Stimulated activated CD8-positive, alpha-beta memory T cell treated with anti-CD3 and anti-CD28 coated beads, Interleukin-7, amount 100 ng/mL, for 1 hour (primary cell): Measurements from ENCODE around the gene CLEC16A.
"Not testable (repeated sequence)": the region's sequence is repeated elsewhere in the genome, so short reads cannot be mapped to it uniquely, and the experiment has no call there.

ENCODE experiments used
- DNase-seq, 2 donors: peaks; one replicate each; pipeline ENCODE4 v3.0.0-alpha.2; 2020; ENCODE audit warnings: low read depth in 2 of 2

Gene CLEC16A

DNA sequence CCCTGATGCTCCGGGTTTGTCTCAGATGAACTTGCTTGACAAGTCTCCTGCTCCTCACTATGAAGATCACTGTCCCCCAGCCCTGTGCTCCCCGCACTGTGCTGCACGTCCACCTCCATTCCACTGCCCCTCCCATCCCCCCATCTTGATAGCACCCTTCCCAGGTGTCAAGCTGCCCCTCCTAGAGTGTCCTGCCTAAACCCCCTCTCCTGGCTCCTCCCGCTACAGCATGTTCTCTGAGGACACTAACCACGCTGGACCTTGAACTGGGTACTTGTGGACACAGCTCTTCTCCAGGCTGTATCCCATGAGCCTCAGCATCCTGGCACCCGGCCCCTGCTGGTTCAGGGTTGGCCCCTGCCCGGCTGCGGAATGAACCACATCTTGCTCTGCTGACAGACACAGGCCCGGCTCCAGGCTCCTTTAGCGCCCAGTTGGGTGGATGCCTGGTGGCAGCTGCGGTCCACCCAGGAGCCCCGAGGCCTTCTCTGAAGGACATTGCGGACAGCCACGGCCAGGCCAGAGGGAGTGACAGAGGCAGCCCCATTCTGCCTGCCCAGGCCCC lies 20.6 kb upstream of the CLEC16A start:
- DNase-seq, result no peak

DNA sequence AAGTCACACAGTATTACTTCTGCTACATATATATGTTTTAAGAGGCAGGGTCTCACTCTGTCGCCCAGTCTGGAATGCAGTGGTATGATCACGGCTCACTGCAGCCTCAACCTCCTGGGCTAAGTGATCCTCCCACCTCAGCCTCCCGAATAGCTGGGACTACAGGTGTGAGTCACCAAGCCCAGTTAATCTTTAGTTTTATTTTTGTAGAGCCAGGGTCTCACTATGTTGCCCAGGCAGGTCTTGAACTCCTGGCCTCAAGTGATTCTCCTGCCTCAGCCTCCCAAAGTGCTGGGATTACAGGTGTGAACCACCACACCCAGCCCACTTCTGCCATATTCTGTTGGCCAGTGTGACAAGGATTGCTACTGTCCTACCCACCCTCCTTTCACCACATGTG lies 19.1 kb upstream of the CLEC16A start:
- DNase-seq, result not testable (repeated sequence)

DNA sequence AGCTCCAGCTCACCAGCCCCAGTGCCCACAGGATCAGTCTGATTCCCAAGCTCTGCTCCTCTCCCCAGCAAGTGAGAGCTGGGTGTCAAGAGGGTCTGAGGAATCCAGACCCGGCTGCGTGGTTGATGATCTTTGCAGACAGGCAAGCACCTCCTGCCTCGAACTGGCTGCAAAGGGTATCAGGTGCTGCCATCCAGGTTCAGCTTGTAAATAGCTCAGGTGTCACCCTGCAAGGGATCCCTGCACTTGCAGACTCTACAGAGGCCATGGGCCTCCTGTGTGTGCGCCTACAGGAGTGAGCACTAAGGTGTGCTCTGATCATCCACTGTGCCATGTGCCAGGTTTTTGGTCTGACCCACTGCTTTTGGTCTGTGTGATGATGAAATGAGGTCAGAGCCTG lies 18.3 kb upstream of the CLEC16A start:
- DNase-seq, result no peak

DNA sequence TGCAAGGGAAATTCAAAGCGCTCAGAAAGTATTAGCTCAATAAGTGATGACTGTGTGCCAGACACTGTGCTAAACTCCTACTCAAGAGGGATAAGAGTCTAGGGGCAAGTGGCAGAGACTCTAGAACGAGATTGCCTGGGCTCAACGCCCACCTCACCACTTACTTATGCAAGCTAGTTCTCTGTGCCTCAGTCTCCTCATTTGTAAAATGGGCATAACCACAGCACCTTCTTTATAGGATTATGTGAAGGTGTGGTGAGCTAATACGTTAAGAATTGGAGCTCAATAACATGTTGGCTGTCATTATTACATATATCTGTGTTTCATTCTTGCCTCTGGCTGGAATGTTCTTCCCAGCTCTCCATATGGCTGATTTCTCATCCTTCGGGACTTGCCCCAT lies 17.5 kb upstream of the CLEC16A start:
- no peak for DNase-seq

DNA sequence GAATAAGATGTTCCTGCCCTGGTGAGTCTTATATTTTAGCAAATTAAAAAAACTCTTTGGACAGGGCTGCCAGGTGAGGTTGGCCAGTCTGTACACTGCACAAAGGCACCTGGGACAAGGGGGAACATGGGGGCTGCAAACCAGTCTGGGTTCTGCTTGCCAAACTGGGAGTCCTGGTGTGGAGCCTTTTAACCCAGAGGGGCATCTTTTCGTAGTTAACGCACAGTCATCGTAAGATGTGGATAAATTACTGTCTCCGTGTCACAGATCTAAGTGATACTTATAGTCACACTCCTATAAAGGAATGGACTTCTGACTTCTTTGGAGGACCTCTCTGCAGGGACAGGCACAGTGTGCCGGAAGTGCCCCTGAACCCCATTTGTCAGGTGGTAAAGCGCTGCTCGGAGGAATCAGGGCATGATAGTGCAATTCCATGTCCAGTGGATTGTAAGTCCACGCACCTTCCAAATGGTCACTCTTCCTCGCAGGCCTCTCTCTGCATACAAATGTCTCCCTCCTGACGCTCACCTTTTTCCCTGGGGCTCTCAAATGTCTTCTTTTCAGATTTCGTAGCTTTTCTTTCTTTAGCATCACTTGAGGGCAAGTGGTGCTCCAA lies 16.8 kb upstream of the CLEC16A start:
- no peak for DNase-seq

DNA sequence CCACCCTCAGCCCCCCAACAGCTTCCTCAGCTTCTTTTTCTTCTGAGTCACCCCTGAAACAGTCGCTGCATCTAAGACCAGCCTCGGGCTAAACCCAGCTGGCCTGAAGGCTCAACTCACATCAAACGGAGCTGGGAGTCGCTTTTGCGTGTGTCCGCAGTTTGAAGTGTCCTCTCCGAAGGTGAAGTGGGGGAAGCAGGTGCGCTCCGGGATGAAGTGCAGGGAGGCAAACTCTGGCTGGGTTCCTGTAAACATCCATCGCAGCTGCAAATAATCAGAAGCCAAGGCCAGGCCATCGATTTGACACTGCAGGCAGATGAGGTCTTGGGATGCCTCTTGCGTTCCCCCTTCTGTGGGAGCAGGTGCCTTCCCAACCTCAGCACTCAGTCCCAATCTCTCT lies 15.3 kb upstream of the CLEC16A start:
- DNase-seq, result not testable (repeated sequence)

- no peak for DNase-seq
Observed at GRCh38 chr16:10929853-10930754, 14.3 kb upstream of the CLEC16A start.

DNA sequence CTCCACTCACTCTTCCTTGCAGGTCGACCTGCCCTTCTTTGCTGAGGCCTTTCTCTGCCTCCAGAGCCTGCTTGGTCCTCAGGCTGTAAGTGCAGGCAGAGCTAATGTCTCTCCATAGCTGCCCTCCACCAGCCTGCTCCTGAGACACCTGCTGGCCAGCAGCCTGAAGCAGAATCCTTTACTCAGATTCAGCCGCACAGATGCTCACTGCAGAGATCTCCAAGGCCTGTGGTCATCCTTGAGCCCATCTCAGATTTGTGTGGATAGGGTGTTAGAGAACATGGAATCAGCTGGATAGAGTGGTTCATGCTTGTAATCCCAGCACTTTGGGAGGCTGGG lies 13.6 kb upstream of the CLEC16A start:
- DNase-seq, result no peak

GRCh38 chr16:10931134-10931533 lies 13.2 kb upstream of the CLEC16A start:
- no peak for DNase-seq

DNA sequence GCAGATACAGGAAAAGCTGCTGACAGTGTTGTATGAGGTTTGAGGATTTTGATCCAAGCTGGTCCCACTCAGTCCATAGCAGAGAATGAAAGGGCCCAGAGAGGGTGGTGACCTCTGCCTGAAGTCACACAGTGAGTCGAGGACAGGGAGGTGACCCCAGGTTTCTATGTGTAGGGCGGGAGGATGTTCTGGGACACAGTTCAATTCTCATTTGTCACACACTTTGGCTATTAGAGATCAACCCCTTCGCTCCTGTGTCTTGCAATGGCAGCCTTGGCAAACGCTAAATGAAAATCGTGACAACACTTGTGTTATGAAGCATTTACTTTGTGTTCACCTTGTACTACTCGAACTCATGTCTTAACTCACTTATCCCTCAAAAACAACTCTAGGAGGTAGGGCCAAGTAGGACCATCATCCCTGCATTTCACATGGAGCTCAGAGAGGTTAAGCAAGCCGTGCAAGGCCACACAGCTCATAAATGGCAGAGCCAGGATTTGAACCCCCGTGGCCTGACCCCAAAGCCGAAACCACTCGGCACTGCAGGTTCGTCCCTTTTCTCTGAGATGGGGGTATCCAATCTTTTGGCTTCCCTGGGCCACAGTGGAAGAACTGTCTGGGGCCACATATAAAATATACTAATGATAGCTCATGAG lies 12.3 kb upstream of the CLEC16A start:
- DNase-seq, result no peak

DNA sequence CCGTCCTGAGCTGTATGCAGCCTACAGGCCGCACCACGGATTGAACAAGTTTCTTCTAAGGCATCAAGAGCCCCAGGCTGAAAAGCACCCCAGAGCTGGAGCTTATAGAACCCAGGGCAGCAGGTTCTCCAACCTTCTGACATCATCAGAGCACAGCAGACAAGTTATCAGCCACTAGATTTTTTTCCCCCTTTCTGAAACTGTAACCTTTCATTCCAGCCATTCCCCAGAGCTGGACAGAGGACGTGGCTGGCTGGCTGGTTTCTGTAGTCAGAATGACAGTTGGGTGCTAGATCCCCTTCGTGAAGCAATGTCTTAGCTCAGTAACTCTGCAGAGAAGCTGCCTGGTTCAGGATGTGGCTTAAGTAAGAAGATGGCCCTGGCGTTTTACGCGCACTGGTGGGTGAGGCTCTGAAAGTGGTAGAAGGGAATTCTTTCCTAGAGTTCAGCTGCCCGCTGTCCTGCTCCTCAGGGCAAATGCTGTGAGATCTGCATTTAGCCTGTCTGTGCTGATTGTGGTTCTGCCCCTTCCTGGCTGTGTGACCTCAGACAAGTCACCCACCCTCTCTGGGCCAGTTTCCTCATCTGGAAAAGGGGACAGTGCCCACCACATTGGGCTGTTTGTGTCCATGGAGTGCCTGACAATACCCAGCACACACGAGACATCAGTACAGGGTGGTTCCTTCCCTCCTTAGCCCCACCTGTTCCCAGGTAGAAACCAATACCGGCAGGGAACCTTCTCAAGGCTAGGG lies 11.2 kb upstream of the CLEC16A start:
- DNase-seq, result no peak

- DNase-seq, result no peak
Observed at GRCh38 chr16:10933865-10934264, 10.5 kb upstream of the CLEC16A start.

- DNase-seq, result no peak
Observed at GRCh38 chr16:10934325-10935107, 9.8 kb upstream of the CLEC16A start.

GRCh38 chr16:10935226-10935915 lies 9.0 kb upstream of the CLEC16A start:
- DNase-seq, result no peak

DNA sequence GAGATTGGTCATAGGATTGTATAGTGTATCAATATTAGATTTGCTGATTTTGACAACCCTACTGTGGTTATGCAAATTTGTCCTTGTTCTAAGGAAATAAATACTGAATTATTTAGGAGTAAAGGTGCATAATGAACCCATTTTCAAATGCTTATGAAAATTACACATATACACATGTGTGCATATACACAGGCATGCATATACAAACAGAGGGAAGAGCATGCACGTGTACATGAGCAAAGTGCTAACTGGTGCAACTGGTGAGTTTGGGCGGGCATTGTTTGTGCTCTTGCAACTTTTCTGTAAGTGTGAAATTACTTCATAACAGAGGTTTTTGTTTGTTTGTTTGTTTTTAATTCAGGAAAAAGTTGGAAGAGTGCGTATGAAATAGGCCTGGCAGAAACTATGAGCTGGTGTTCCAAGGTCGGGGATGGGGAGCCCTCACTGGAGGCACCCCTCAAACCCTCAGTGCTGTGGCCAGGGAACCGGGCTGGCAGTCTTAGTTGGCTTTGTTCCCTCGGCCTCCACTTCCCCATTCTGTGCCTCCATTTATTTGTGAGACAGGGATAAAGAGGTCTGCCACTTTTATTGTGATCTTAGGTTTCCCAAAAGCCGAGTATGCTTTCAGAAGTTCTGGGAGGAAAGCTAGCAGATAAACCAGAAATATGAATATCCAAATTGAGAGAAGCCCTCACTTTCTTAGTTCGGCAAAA lies 7.9 kb upstream of the CLEC16A start:
- DNase-seq, result no peak

- no peak for DNase-seq
Observed at GRCh38 chr16:10937068-10937859, 7.1 kb upstream of the CLEC16A start.

- DNase-seq, result no peak
Observed at GRCh38 chr16:10938321-10938720, 6.0 kb upstream of the CLEC16A start.

GRCh38 chr16:10938796-10939648 lies 5.3 kb upstream of the CLEC16A start:
- no peak for DNase-seq
